H9 (cell line): Measurements from ENCODE around the gene P2RX6. TPM values are rescaled to one million over a fixed set of nuclear protein-coding genes. Genes with fewer than 3 reads are reported as not detected.

Experiments
- DNase-seq: peaks from one replicate; pipeline ENCODE4 v3.0.0-alpha.2; 2017
- H2AFZ ChIP-seq: one replicate; pipeline ENCODE4 v1.6.1; 2013; ENCODE audit warnings: mild to moderate bottlenecking, low read length, control low read depth, moderate library complexity
- H2AK5ac ChIP-seq: 2 replicates; pipeline ENCODE4 v1.6.1; 2013; ENCODE audit warnings: low read length, control low read depth, mixed read lengths; ENCODE audit not compliant: insufficient read length
- H2BK120ac ChIP-seq: one replicate; pipeline ENCODE4 v1.6.1; 2013; ENCODE audit warnings: low read depth, mild to moderate bottlenecking, low read length, control low read depth, inconsistent platforms; ENCODE audit not compliant: poor library complexity, severe bottlenecking
- H2BK12ac ChIP-seq: 2 replicates; pipeline ENCODE4 v1.6.1; 2013; ENCODE audit warnings: low read length, control low read depth, mixed read lengths, low read depth; ENCODE audit not compliant: insufficient read length
- H2BK15ac ChIP-seq: 2 replicates; pipeline ENCODE4 v1.6.1; 2013; ENCODE audit warnings: low read depth, low read length, control low read depth
- H2BK20ac ChIP-seq: one replicate; pipeline ENCODE4 v1.6.1; 2013; ENCODE audit warnings: low read depth, mild to moderate bottlenecking, low read length, control low read depth, inconsistent platforms; ENCODE audit not compliant: poor library complexity, severe bottlenecking
- H2BK5ac ChIP-seq: 2 replicates; pipeline ENCODE4 v1.6.1; 2013; ENCODE audit warnings: low read length, control low read depth, mixed read lengths; ENCODE audit not compliant: insufficient read length
- H3K14ac ChIP-seq: 2 replicates; pipeline ENCODE4 v1.6.1; 2013; ENCODE audit warnings: low read length, control low read depth; ENCODE audit not compliant: insufficient read depth
- H3K18ac ChIP-seq: 2 replicates; pipeline ENCODE4 v1.6.1; 2013; ENCODE audit warnings: low read depth, mild to moderate bottlenecking, mixed read lengths, low read length, control low read depth; ENCODE audit not compliant: insufficient read length
- H3K23ac ChIP-seq: 2 replicates; pipeline ENCODE4 v1.6.1; 2013; ENCODE audit warnings: low read length, control low read depth, mixed read lengths, low read depth; ENCODE audit not compliant: insufficient read length
- H3K23me2 ChIP-seq: 2 replicates; pipeline ENCODE4 v1.6.1; 2013; ENCODE audit warnings: low read depth, mild to moderate bottlenecking, mixed read lengths, low read length, control low read depth; ENCODE audit not compliant: insufficient read length, poor library complexity, severe bottlenecking
- H3K27ac ChIP-seq: 2 replicates; pipeline ENCODE4 v1.5.1; 2013; ENCODE audit warnings: low read length, control low read depth, mixed read lengths, low read depth; ENCODE audit not compliant: insufficient read length
- H3K27me3 ChIP-seq: 2 replicates; pipeline ENCODE4 v1.6.1; 2013; ENCODE audit warnings: low read length, control low read depth, inconsistent platforms; ENCODE audit not compliant: insufficient read depth
- H3K4ac ChIP-seq: 2 replicates; pipeline ENCODE4 v1.6.1; 2013; ENCODE audit warnings: low read depth, mild to moderate bottlenecking, control low read depth, inconsistent platforms, low read length, moderate library complexity
- H3K4me1 ChIP-seq: 2 replicates; pipeline ENCODE4 v1.6.1; 2013; ENCODE audit warnings: low read length, control low read depth, inconsistent platforms; ENCODE audit not compliant: insufficient read depth
- H3K4me2 ChIP-seq: 2 replicates; pipeline ENCODE4 v1.6.1; 2013; ENCODE audit warnings: low read length, control low read depth, mixed read lengths; ENCODE audit not compliant: insufficient read length, insufficient read depth
- H3K56ac ChIP-seq: 2 replicates; pipeline ENCODE4 v1.6.1; 2013; ENCODE audit warnings: low read depth, mild to moderate bottlenecking, mixed read lengths, low read length, control low read depth; ENCODE audit not compliant: insufficient read length
- H3K79me1 ChIP-seq: 2 replicates; pipeline ENCODE4 v1.6.1; 2013; ENCODE audit warnings: low read depth, mild to moderate bottlenecking, moderate library complexity, low read length, control low read depth, inconsistent platforms; ENCODE audit not compliant: insufficient read depth, poor library complexity, severe bottlenecking
- H3K79me2 ChIP-seq: 2 replicates; pipeline ENCODE4 v1.6.1; 2013; ENCODE audit warnings: low read length, control low read depth, inconsistent platforms; ENCODE audit not compliant: insufficient read depth
- H3K9ac ChIP-seq: 2 replicates; pipeline ENCODE4 v1.6.1; 2013; ENCODE audit warnings: low read length, control low read depth, mixed read lengths; ENCODE audit not compliant: insufficient read length; ENCODE audit errors: extremely low read depth
- H3K9me3 ChIP-seq: one replicate; pipeline ENCODE4 v1.6.1; 2013; ENCODE audit warnings: low read depth, low read length, inconsistent platforms; ENCODE audit not compliant: control insufficient read depth
- H3T11ph ChIP-seq: one replicate; pipeline ENCODE4 v1.6.1; 2013; ENCODE audit warnings: mild to moderate bottlenecking, low read length, control low read depth, inconsistent platforms
- H4K20me1 ChIP-seq: one replicate; pipeline ENCODE4 v1.6.1; 2013; ENCODE audit not compliant: control insufficient read depth, insufficient read length, insufficient read depth
- H4K5ac ChIP-seq: 2 replicates; pipeline ENCODE4 v1.6.1; 2013; ENCODE audit warnings: low read depth, mild to moderate bottlenecking, mixed read lengths, low read length, control low read depth; ENCODE audit not compliant: insufficient read length
- H4K8ac ChIP-seq: replicated peaks from 2 replicates; pipeline ENCODE4 v1.6.1; 2013; ENCODE audit warnings: low read length, control low read depth, mixed read lengths, low read depth; ENCODE audit not compliant: insufficient read length
- H4K91ac ChIP-seq: 2 replicates; pipeline ENCODE4 v1.6.1; 2013; ENCODE audit warnings: low read depth, mild to moderate bottlenecking, moderate library complexity, mixed read lengths, low read length, control low read depth; ENCODE audit not compliant: insufficient read length
- H3K27ac Mint-ChIP-seq, 3 experiments: 2 replicates in 2 of 3; 3 replicates in 1 of 3; pipeline ENCODE4 v1.8.0; 2020 to 2021; ENCODE audit warnings: mixed read lengths in 3 of 3, mild to moderate bottlenecking in 1 of 3, moderate library complexity in 1 of 3
- H3K27me3 Mint-ChIP-seq: 2 replicates; pipeline ENCODE4 v1.8.0; 2021; ENCODE audit warnings: low read depth, mild to moderate bottlenecking, moderate library complexity, mixed read lengths
- H3K36me3 Mint-ChIP-seq, 3 experiments: 2 replicates in 2 of 3; 3 replicates in 1 of 3; pipeline ENCODE4 v1.8.0; 2020 to 2021; ENCODE audit warnings: low read depth in 3 of 3, mixed read lengths in 3 of 3; ENCODE audit not compliant: insufficient read depth in 1 of 3
- H3K4me1 Mint-ChIP-seq, 2 experiments: 2 replicates each; pipeline ENCODE4 v1.8.0; 2020; ENCODE audit warnings: mixed read lengths in 2 of 2
- H3K4me3 Mint-ChIP-seq, 2 experiments: 2 replicates in 1 of 2; 3 replicates in 1 of 2; pipeline ENCODE4 v1.8.0; 2020 to 2021; ENCODE audit warnings: mild to moderate bottlenecking in 2 of 2, mixed read lengths in 2 of 2, moderate library complexity in 1 of 2
- H3K9me3 Mint-ChIP-seq, 2 experiments: 2 replicates in 1 of 2; 3 replicates in 1 of 2; pipeline ENCODE4 v1.8.0; 2020; ENCODE audit warnings: mild to moderate bottlenecking in 2 of 2, mixed read lengths in 2 of 2, moderate library complexity in 1 of 2
- WGBS: extraction: QIAGEN DNeasy Blood & Tissue Kit; methylation state at CpG from one replicate; pipeline ENCODE4 v1.1.7; 2013; ENCODE audit warnings: missing lambda C conversion rate, low lambda C conversion rate, mixed read lengths; ENCODE audit not compliant: insufficient read length; ENCODE audit errors: extremely low coverage; 5-methylcytosine and 5-hydroxymethylcytosine counted together
- total RNA-seq: library from RNA; stranded (reverse); gene quantifications from 2 replicates; pipeline ENCODE4 v1.2.1, GENCODE V29; 2021
- TF ChIP-seq, protein P1 (sequence below): fragments of 200-600 bp; sonication (generic); conservative IDR thresholded peaks from 3 replicates; pipeline ENCODE4 v1.8.0; 2021; ENCODE audit warnings: antibody characterized with exemption, mild to moderate bottlenecking

The P2RX6 gene
- total RNA-seq, 1 experiment from 2014 or later: not detected

DNA sequence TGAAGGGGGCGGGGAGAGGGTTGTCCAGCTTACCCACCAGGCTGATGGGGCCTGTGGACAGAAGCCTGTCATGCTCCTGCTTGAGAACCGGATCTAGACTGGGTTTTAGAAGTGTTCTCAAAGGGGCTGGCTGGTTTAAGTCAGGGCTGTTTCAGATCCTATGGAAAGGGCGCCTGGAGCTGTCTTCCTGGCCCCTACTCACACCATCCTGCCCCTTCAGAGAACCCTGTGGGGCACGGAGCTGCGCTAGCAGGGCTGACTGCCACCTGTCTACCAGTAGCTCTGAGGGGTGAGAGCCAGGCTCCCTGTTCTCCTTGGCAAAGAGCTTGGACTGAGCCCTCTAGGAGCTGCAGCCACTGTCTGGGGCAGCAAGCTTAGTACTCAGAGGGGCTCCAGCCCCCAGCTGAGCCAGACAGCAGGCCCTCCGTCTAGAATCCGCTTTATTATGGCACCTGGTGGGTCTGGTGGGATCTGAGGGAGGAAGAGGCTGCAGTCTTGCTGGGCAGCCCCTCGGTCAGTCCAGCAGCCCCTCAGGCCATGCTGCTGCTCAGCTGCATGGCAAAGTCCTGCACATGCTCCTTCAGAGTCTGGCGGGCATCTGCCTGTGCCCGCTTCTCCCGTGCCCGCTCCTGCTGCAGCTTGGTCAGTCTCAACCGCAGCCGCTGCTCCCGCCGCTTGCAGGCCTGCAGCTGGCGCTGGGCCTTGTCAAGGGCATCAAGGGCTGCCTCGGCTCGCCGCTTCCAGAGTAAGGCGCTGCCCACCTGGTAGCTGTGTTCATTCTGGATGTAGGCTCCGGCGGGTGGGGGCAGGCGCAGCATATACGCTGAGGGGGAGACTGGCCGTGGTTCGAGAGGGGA is 15.4 kb upstream of the P2RX6 start:
- Histone ChIP-seq H2BK120ac (no peak overlapping the region), H4K8ac (no peak overlapping the region), H2BK12ac (no peak overlapping the region), H2BK20ac (no peak overlapping the region), H3K18ac (no peak overlapping the region), H3K4me1 (no peaks in the 10 kb centered on the region; the same call in 1 of the 2 replicates), H3K9me3 (no peaks in the 10 kb centered on the region), H2BK5ac (no peak overlapping the region), H3K23ac (no peak overlapping the region), H2BK15ac (no peak overlapping the region), H3K4me2 (no peak overlapping the region), H3K4ac (no peak overlapping the region), H4K5ac (no peak overlapping the region), H4K91ac (no peak overlapping the region), H3K79me1 (no peaks in the 10 kb centered on the region), H3K23me2 (peaks cover 11% of the 10 kb centered on the region), H2AK5ac (no peak overlapping the region), H3K27me3 (no peaks in the 10 kb centered on the region), H3K27ac (no peak overlapping the region), H2AFZ (no peak overlapping the region), H3K79me2 (no peaks in the 10 kb centered on the region), H3K9ac (no peak overlapping the region), H3K14ac (no peak overlapping the region), H4K20me1 (no peaks in the 10 kb centered on the region), H3T11ph (no peak overlapping the region), H3K56ac (no peak overlapping the region)
- TF ChIP-seq, protein P1, sequence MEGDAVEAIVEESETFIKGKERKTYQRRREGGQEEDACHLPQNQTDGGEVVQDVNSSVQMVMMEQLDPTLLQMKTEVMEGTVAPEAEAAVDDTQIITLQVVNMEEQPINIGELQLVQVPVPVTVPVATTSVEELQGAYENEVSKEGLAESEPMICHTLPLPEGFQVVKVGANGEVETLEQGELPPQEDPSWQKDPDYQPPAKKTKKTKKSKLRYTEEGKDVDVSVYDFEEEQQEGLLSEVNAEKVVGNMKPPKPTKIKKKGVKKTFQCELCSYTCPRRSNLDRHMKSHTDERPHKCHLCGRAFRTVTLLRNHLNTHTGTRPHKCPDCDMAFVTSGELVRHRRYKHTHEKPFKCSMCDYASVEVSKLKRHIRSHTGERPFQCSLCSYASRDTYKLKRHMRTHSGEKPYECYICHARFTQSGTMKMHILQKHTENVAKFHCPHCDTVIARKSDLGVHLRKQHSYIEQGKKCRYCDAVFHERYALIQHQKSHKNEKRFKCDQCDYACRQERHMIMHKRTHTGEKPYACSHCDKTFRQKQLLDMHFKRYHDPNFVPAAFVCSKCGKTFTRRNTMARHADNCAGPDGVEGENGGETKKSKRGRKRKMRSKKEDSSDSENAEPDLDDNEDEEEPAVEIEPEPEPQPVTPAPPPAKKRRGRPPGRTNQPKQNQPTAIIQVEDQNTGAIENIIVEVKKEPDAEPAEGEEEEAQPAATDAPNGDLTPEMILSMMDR: no peak
- Mint-ChIP-seq H3K27ac (no peak overlapping the region; a peak in 1 of 7 replicates), H3K36me3 (peaks cover 2 to 12% (median 3%) of the 10 kb centered on the region in 3 experiments; a peak in 5 of 7 replicates), H3K4me1 (peaks cover 11 to 17% of the 10 kb centered on the region in 2 experiments), H3K4me3 (no peak overlapping the region; a peak in 2 of 5 replicates), H3K9me3 (no peaks in the 10 kb centered on the region), H3K27me3 (no peaks in the 10 kb centered on the region)
- no peak for DNase-seq
- no CpG with 5 or more reads among the region's 27 CpGs for WGBS
